GM12892 (cell line): ENCODE measurements around the gene OSBPL6.

Experiments used
- POLR2A ChIP-seq: IDR thresholded peaks from 2 replicates; pipeline ENCODE4 v1.6.1; 2011; ENCODE audit warnings: low read depth, low read length, control low read depth
- POLR2AphosphoS5 ChIP-seq: IDR thresholded peaks from 2 replicates; pipeline ENCODE4 v1.6.1; 2011; ENCODE audit warnings: low read depth, low read length, control low read depth
- TAF1 ChIP-seq: IDR thresholded peaks from 2 replicates; pipeline ENCODE4 v1.6.1; 2011; ENCODE audit warnings: low read depth, mild to moderate bottlenecking, control low read depth, low read length, borderline replicate concordance

DNA sequence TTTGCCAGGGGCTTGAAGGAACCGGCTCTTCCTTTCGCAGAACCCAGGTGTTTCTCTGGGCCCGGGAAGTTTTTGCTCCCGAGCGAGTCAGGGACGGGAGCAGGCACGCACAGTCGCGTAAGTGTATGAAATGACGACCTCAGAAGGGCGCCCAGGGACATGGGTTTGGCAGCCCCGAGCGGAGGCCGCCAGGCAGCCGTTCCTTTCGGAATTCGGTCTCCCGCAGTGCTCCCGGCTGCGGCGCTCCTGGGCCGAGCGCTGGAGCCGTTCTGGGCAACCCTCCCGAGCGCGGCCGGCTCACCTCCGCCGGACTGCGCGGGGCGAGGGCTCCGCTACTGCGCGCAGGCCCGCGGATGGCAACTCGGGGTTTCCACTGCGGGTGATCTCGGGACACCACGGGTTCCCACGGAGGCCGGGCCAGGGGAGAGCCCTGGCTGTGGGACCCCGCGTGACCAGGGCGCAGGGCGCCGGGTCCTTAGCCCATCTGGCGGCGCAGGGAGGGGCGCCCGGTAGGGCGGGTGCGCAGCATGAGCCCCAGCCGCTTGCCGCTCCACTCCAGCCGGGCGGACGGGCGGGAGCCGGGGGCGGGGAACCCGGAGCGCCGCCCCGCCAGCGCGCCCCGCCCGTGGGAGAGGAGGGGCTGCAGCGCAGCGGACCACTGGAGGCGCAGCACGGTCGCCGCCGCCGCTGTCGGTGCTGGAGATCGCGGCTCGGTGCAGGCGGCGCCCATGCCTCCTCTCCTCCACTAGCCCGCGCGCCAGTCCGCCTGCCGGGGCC lies at the start of gene OSBPL6:
- TF ChIP-seq POLR2AphosphoS5 (no peak), POLR2A (no peak), TAF1 (no peak)
